ENCODE data around the gene VPREB1.
"Not testable (repeated sequence)": the region's sequence is repeated elsewhere in the genome, so short reads cannot be mapped to it uniquely, and the experiment has no call there.

VPREB1 gene

DNA sequence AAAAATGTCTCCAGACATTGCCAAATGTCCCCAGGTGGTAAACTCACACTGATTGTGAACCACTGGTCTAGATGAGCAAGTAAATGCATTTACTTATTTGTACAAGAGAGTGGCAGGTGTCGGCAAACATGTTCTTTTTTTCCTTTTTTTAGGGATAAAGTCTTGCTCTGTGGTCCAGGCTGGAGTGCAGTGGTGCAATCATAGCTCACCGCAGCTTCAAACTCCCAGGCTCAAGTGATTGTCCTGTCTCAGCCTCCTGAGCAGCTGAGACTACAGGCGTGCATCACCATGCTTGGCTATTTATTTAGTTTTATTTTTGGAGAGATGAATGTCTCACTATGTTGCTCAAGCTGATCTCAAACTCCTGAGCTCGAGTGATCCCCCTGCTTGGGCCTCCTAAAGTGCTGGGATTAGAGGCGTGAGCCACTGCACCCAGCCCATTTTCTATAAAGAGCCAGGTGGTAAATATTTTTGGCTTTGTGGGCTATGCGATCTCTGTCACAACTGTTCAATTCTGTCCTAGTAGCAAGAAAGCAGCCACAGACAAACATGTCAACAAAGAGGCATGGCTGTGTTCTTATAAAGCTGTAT lies 1.4 kb downstream of the VPREB1 start:
- DNase-seq (ENCODE audit: low read depth, low spot score): no peak

DNA sequence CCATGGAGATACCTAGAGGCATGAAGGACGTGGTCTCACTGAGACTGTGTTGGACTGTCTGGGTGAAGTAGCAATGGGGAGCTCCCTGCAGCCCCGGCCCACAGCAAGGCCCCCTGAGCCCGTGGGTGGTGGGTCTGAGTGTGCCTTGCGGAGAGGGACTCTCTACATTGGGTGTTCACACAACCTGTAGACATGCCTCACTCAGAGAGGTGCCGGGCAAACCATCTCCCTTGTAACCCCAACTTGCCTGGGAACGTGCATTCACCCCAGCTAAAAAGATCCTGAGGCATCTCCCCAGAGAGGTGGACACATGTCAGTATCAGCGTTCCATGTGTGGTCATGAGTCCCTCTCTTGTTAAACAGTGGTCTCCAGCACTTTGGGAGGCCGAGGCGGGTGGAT lies 2.1 kb downstream of the VPREB1 start:
- no peak for DNase-seq (ENCODE audit: low read depth, low spot score)

DNA sequence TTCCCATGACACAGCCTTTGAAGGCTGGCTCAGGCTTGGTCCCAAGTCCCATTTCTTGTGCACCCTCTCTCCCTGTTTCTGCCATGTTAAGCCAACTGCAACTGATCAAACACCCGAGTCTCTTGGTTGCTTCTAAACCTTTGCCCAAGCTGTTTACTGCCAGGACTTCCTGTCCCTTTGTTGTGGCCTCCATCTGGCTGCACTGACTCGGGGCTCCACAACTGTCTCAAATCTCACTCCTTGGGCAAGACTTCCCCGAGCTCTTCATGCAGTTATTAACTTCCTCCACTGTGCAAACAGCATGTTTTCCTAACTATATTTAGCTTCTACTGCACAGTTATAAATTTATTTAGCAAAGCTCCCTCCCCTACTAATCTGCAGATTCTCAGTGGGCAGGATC lies 4.3 kb downstream of the VPREB1 start:
- DNase-seq (ENCODE audit: low read depth, low spot score): no peak

DNA sequence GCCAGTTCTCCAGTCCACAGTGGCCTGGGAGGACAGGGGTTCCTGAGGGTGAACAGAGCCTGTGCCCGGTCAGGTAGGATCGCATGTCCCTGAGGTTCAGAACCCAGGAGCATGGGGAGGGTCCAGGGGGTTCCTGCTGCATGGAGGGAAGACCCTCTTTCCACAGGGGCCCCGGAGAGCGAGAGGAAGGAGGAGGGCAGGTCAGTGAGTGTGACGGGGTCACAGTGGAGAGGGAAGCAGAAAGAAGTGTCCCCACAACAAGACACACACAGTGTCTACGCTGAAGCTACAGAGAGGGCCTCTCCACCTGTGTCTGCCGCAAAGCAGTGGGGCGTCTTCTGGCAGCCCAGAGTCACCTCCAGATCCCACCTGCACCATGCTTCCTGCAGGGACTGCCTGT lies 6.1 kb downstream of the VPREB1 start:
- not testable (repeated sequence) for DNase-seq (ENCODE audit: low read depth, low spot score)

DNA sequence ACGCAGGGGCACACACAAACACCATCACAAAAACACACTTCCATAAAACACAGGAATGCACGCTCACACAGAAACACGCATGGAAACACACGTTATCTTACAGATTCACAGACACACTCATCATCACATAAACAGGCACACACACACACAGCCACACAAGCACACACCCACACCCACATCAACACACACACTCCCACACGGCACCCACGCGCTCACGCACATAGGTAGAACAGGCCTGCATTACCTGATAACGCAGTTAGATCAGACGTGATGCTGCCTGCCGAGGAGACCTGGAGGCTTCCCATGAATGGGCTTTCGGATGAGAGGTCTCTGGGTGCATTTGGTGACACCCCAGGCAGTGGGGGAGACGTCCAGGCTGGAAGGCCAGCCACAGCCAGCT lies 11.5 kb downstream of the VPREB1 start:
- not testable (repeated sequence) for DNase-seq (ENCODE audit: low read depth, low spot score)

DNA sequence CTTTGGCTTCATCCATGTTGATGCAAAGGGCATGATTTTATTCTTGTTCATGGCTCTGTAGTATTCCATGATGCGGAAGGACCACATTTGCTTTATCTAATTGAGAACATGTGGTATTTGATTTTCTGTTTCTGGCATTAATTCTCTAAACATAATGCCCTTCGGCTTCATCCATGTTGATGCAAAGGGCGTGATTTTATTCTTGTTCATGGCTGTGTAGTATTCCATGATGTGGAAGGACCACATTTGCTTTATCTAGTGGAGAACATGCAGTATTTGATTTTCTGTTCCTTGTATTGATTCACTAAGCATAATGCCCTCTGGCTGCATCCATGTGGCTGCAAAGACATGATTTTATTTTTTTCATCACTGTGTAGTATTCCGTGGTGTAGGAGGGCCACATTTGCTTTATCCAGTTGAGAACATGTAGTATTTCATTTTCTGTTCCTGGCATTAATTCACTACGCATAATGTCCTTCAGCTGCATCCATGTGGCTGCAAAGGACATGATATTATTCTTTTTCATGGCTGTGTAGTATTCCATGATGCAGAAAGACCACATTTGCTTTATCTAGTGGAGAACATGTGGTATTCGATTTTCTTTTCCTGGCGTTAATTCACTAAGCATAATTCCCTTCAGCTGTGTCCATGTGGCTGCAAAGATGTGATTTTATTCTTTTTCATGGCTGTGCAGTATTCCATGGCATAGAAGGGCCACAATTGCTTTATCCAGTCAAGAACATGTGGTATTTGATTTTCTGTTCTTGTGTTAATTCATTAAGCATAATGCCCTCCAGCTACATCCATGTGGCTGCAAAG lies 14.2 kb downstream of the VPREB1 start:
- not testable (repeated sequence) for DNase-seq (ENCODE audit: low read depth, low spot score)

DNA sequence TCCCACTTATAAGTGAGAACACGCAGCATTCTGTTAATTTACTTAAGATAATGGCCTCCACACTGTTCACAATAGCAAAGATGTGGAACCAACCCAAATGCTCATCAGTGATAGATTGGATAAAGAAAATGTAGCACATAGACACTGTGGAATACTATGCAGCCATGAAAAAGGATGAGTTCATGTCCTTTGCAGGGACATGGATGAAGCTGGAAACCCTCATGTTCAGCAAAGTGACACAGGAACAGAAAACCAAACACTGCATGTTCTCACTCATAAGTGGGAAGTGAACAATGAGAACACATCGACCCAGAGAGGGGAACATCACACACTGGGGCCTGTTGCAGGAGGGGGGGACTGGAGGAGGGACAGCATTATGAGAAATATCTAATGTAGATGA lies 15.6 kb downstream of the VPREB1 start:
- DNase-seq (ENCODE audit: low read depth, low spot score): not testable (repeated sequence)

DNA sequence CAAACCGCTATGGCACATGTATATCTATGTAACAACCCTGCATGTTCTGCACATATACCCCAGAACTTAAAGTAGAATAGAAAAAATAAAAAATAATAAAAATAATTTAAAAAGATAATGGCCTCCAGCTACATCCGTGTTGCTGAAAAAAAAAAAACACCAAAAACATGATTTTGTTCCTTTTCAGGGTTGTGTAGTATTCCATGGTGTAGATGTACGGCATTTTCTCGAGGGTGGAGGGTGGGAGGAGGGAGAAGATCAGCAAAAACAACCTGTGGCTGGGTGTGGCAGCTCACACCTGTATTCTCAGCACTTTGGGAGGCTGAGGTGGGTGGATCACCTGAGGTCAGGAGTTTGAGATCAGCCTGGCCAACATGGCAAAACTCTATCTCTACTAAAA lies 16.0 kb downstream of the VPREB1 start:
- not testable (repeated sequence) for DNase-seq (ENCODE audit: low read depth, low spot score)

DNA sequence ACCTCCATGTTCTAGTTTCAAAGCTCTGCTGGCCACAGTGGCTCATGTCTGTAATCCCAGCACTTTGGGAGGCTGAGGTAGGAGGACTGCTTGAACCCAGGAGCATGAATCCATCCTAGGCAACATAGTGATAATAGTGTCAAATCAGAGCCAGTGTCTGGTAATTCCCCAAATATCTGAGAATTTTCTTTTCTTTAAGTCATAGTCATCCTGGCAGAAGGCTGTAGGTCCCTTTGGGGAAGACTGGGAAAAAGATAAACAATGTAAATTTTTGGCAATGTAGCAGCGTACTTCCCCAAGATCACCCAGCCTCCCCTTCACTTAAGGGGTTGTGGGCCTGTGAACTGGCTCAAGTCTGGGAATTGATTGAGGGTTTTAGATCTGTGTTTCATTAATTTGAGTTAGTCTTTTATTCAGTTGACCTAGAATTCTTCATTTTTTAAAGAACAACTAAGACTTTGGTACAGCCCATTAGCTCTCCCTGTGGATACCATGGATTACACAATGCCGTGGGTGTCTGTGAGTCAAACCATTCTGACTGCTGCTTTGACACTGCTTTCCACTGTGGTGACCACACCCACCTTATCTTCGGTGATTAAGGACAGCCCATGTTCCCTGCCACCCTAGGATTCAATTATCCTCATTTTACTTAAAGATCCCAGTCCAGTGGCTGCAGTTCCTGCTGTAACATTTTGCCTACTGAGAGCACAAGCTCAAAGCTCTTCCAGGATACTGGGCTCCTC lies 17.9 kb downstream of the VPREB1 start:
- not testable (repeated sequence) for DNase-seq (ENCODE audit: low read depth, low spot score)

DNA sequence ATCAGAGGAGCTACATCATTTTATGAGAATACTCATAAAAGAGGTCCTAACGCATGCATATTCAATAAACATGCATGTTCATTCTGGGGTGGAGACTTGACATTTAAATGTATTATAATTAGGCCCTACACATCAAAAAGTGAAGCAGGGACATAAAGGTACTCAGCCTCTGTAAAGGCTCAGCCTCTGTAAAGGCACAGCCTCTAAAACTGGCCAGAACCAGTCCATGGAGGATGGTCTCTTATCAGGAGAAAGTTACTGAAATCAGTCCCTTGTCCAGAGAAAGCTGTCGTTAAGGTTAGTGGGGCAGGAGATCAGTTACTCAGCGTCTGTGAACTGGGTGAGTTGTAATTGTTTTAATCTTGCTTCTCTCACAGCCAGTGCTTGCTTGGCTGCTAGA lies 19.2 kb downstream of the VPREB1 start:
- DNase-seq (ENCODE audit: low read depth, low spot score): not testable (repeated sequence)

DNA sequence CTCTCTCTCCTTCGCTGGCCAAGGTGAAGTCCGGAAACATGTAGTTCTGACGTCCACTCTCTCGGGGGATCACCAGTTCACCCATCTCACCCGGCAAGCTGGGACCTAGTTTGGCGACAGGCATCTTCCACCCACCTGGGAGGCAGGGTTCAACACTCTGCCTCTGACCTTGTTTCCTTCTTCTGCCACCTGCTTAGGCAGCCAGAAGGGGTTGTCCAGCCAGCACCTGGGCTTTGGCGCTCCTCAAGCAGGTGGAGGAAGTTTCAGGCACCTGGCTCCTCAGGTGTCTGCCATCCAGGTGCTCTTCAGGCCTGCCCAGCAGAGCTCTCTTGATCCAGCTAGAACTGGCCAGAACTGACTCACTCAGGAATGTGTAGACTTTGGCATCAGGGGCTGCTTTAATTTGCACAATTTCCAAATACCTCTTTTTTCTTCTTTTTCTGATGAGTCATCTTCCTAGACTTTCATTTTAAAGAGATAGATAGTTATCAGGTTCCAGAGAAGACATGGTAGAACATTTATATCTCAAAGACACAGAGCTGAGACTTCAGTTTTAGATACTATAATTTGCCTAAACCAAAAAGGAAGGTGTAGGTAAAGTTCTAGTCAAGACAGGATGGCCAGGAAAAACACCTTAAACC lies 25.6 kb downstream of the VPREB1 start:
- DNase-seq (ENCODE audit: low read depth, low spot score): not testable (repeated sequence)

DNA sequence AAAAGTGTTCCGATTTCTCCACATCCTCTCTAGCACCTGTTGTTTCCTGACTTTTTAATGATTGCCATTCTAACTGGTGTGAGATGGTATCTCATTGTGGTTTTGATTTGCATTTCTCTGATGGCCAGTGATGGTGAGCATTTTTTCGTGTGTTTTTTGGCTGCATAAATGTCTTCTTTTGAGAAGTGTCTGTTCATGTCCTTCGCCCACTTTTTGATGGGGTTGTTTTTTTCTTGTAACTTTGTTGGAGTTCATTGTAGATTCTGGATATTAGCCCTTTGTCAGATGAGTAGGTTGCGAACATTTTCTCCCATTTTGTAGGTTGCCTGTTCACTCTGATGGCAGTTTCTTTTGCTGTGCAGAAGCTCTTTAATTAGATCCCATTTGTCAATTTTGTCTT lies 32.8 kb downstream of the VPREB1 start:
- not testable (repeated sequence) for DNase-seq (ENCODE audit: low read depth, low spot score)

DNA sequence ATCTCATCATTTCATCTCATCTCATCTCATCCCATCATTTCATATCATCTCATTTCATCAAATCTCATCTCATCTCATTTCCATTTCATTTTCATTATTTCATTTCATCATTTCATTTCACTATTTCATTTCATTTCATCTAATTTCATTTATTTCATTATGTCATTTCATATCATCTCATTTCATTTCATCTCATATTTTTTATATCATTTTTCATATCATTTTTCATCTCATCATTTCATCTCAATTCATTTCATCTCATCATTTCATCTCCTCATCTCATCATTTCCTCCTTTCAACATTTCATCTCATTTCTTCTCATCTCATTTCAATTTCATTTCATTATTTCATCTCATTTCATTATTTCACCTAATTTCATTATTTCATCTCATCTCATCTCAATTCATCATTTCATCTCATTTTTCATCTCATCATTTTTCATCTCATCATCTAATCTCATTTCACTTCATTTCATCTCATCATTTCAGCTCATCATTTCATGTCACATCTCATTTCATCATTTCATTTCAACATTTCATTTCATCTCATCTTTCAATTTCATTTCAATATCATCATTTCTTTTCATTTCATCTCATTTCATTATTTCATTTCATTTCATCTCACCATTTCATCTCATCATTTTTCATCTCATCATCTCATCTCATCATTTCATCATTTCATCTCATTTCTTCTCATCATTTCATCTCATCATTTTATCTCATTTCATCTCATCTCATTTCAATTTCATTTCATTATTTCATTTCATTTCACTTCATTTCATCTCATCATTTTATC lies 40.6 kb downstream of the VPREB1 start:
- not testable (repeated sequence) for DNase-seq (ENCODE audit: low read depth, low spot score)

DNA sequence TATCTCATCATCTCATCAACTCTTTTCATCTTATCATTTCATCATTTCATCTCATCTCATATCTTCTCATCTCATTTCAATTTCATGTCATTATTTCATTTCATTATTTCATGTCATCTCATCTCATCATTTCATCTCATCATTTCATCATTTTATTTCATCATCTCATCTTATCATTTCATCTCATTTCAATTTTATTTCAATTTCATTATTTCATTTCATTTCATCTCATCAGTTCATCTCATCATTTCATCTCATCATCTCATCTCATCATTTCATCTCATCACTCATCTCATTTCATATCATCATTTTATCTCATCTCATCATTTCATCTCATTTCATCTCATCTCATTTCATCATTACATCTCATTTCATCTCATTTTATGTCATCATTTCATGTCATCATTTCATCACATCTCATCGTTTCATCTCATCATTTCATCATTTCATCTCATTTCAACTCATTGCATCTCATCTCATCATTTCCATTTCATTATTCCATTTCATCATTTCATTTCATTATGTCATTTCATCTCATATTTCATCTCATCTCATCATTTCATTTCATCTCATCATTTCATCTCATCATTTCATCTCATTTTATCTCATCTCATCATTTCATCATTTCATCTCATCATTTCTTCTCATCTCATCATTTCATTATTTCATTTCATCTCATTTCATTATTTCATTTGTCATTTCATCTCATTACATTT lies 42.0 kb downstream of the VPREB1 start:
- DNase-seq (ENCODE audit: low read depth, low spot score): not testable (repeated sequence)

DNA sequence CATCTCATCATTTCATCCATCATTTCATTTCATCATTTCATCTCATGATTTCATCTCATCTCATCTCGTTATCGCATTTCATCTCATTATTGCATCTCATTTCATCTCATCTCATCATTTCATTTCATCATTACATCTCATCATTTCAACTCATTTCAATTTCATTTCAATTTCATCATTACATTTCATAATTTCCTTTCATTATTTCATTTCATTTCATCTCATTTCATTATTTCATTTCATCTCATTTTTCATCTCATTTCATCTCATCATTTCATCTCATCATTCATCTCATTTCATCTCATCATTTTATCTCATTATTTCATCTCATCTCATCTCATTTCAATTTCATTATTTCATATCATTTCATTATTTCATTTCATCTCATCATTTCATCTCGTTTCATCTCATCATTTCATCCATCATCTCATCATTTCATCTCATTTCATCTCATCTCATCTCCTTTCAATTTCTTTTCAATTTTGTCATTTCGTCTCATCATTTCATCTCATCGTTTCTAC lies 42.6 kb downstream of the VPREB1 start:
- not testable (repeated sequence) for DNase-seq (ENCODE audit: low read depth, low spot score)

DNA sequence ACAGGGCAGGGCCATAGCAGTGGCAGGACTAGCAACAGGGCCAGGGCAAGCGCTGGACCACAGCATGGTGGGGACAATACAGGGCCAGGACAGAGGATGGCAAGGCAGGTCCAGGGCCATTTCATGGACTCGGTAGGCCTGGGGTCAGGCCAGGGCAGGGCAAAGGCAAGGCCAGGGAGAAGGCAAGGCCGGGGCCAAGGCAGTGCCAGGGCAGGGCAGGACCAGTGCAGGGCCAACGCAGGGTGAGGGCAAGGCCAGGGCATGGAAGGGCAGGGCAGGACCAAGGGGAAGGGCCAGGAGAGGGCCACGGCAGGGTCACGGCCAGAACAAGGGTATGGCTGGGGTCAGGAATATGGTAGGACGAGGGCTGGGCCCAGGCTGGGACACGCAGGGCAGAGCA lies 45.1 kb downstream of the VPREB1 start:
- DNase-seq (ENCODE audit: low read depth, low spot score): not testable (repeated sequence)

DNA sequence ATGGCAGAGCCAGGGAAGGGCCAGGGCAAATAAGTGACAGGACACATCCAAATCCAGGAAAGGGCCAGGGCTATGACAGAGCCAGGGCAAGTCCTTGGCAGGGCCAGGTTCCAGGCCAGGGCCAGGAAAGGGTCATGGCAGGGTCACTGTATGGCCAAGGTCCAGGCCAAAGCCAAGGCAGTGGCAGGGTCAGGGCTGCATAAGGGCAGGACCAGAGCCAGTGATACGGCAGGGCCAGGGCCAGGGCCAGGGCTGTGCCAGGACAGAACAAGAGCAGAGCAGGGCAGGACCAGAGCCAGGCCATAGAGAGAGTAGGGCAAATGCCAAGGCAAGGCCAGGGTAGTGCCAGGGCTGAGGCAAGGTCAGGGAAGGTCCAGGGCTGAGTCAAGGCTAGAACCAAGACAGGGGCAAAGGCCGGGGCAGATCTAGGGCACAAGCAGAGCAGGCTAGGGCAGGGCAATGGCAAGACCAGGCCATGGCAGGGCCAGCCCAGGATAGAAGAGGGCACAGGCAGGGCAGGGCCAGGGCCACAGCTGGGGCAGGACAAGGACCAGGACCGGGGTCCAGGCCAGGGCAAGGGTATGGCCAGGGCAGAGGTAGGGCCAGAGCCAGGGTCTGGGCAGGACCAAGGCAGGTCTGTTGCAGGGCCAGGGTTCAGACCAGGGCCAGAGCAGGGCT lies 46.7 kb downstream of the VPREB1 start:
- DNase-seq (ENCODE audit: low read depth, low spot score): not testable (repeated sequence)

DNA sequence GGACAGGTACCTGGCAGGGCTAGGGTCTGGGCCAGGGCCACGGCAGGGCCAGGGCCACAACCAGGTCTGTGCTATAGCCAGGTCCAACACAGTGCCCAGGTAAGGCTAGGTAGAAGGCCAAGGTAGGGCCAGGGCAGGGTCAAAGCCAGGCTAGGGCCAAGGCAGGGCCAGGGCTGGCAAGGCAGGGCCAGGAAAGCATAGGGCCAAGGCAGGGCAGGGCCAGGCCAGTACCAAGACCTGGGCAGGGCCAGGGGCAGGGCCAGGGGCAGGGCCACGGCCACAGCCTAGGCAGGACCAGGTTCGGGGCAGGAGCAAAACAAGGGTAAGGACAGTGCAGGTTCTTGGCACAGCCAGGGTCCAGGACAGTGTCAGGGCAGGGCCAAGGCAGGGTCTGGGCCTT lies 48.1 kb downstream of the VPREB1 start:
- not testable (repeated sequence) for DNase-seq (ENCODE audit: low read depth, low spot score)

DNA sequence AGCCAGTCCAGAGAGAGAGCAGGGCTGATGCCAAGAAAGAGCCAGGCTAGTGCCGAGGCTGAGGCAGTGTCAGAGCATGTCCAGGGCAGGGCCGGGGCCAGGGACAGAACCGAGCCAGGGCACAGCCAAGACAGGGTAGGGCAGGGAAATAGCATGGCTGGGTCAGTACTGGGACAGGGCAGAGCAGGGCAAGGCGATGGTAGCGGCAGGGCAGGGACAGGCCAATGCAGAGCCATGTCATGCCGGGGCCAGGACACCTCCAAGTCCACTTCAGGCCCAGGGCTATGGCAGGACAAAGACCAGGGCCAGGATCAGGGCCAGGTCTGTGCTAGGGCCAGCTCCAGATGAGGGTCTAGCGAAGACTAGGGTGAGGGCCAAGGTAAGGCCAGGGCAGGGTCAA lies 48.9 kb downstream of the VPREB1 start:
- not testable (repeated sequence) for DNase-seq (ENCODE audit: low read depth, low spot score)

DNA sequence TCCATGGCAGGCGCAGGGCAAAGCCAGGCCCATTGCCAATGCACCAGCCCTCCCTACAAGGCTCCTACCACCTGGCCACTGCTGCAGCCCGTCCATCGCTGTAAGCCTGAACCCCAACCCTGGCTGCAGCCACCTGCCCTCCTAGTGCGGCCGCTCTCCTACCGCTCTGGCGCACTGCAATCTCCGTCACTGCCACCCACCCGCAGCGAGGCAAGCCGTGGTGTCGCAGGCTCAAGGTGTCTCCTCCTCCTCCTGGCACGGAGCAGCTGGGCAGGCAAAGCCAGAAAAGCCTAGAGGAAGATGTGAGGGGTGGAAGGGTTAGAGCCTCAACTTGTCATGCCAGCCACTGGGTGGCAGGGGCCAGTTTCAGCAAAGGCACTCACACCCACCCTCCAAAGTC lies 50.1 kb downstream of the VPREB1 start:
- DNase-seq (ENCODE audit: low read depth, low spot score): not testable (repeated sequence)

Measured in smooth muscle cell of the brain vasculature (primary cell).